GM12891 (cell line): ENCODE results near the gene PIK3CD.

Experiments used
- DNase-seq: peaks from one replicate; pipeline ENCODE4 v3.0.0; 2011; ENCODE audit warnings: low spot score; ENCODE audit not compliant: insufficient read length
- FAIRE-seq: peaks from 2 replicates; lab custom pipeline; 2011; peaks lifted over from hg19 to GRCh38; lab: Jason Lieb, UNC
- PAX5 ChIP-seq: IDR thresholded peaks from 2 replicates; pipeline ENCODE4 v1.6.1; 2011; ENCODE audit warnings: low read length, moderate library complexity, mild to moderate bottlenecking; ENCODE audit not compliant: insufficient read depth, severe bottlenecking
- POLR2A ChIP-seq: IDR thresholded peaks from 2 replicates; pipeline ENCODE4 v1.6.1; 2011; ENCODE audit warnings: low read depth, low read length, control low read depth
- POLR2AphosphoS5 ChIP-seq: IDR thresholded peaks from 2 replicates; pipeline ENCODE4 v1.6.1; 2011; ENCODE audit warnings: low read depth, low read length, control low read depth
- POU2F2 ChIP-seq: IDR thresholded peaks from 2 replicates; pipeline ENCODE4 v1.6.1; 2011; ENCODE audit warnings: low read depth, mild to moderate bottlenecking, control low read depth, low read length, moderate library complexity
- SPI1 ChIP-seq: IDR thresholded peaks from 2 replicates; pipeline ENCODE4 v1.6.1; 2011; ENCODE audit warnings: low read depth, low read length, control low read depth
- TAF1 ChIP-seq: IDR thresholded peaks from 2 replicates; pipeline ENCODE4 v1.6.1; 2011; ENCODE audit warnings: low read depth, low read length, control low read depth

The PIK3CD gene

DNA sequence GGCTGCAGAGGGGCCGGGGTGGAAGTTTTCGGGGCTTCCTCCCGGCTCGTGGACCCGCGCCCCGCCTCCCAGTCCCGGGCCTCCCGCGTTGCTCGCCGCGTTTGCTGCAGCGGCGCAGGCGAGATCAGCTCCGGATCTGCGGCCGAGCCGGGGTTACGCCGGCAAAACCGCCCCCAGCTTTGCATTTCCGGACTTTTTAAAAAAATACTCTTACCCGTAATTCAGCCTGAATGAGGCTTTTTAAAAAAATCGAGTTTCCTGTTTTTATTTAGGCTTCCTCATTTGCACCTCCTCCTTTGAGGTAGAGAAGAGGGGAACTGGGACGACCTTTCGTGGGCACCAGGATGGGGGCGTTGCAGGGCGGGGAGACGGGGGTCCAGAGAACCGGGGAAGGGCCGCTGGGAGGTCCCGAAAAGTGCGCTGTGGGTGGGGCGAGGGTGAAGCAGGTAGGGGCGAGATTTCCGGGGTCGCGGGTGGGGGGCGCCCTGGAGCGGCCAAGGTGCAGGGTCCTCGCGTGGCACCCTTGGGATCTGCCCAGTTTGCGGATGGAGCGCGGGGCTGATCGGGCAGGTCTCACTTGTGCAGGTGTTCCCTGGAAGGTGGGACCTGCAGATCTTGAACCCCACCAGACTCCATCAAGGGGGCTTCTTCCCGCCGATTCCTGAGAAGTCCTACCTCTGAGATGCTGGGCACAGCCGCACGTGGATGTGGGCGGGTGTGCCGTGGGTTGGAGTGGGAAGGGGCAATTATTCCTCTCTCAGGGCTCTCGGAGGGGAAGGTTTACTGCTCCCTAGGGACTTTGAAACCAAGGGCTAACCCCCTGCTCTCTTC is 1.1 kb downstream of the PIK3CD start:
- TF ChIP-seq POLR2A: no peak
- no peak for TF ChIP-seq POU2F2
- no peak for TF ChIP-seq TAF1
- TF ChIP-seq PAX5: no peak
- no peak for TF ChIP-seq POLR2AphosphoS5
- TF ChIP-seq SPI1: peak; percentile 74
- DNase-seq (no peak), FAIRE-seq (peak; percentile 72)

DNA sequence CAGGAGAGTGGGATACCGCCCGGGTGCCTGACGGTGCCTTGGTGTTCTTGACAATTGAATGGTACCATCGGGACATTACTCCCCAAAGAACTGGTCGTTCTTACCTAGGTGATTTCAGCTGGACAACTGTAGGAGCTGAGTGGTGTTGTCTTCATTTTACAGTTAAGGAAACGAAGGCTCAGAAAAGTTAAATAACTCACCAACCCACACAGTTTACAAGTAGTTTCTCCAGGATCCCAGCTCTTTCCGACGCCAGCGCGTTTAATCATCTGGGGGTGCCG is 1.6 kb downstream of the PIK3CD start:
- FAIRE-seq (peak; percentile 54), DNase-seq (no peak)
- no peak for TF ChIP-seq SPI1
- TF ChIP-seq POLR2AphosphoS5: 0 out of 2 replicates have a peak, but pooled peaks have one; percentile 22

DNA sequence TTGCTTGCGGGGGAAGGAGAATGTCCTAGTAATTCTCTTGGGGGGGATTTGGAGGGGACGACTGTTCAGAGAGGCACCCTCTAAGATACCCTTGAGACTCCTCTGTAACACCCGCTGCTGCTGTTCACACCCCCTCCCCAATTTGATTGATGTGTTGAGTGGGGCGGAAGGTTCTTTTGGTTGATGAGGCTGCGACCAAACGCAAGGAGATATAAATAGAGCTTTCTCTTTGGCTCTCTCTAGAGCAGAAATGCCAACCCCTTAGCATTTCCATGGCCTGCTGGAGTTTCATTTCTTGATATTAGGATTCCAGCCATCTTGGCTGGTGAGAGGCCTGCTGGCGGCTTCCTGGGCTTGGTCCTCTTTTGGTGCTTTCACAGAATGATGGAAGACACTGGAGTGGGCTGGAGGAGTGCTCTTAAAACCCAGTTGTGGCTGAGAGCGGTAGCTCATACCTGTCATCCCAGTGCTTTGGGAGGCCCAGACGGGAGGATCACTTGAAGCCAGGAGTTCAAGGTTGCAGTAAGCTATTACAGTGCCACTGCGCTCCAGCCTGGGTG is 2.0 kb downstream of the PIK3CD start:
- FAIRE-seq: no peak
- no peak for DNase-seq
- no peak for TF ChIP-seq POU2F2
- peak; percentile 6; the same call in 1 of the 2 replicates for TF ChIP-seq POLR2A
- TF ChIP-seq SPI1: no peak
- no peak for TF ChIP-seq PAX5
- no peak for TF ChIP-seq TAF1
- no peak for TF ChIP-seq POLR2AphosphoS5

DNA sequence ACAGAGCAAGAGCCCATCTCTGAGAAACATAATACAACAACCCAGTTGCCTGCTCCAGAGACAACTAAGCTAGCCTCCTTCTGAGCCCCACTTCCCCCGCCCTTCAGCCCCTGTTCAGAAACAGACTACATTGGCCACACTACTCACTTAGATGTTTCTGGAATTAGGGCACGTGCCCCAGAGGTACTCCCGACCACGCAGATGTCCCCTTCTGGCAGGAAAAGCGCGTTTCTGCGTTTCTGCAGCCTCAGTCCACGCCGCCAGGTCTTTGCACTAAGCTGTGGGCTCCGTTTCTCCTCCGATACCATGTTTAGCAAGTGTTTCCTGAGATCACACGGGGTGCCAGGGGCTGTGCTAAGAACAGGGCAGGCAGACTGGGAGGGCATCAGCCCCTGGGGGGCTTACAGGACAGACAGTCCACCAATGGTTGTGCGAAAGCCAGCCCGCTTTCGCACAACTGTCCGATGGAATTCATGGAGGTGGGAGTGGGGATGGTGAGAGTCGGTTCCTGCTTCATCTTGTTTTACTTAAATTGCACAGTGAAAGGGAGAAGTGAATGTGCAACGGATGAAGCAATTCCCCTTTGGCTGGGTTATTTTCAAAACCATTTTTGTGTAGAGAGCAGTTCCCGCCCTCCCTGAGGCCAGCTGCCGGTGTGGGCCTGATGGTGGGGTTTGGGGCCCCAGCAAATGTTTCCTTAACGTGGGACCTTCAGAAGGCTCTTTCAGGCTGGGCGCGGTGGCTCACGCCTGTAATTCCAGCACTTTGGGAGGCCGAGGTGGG is 2.7 kb downstream of the PIK3CD start:
- FAIRE-seq (peak; percentile 98), DNase-seq (no peak)
- TF ChIP-seq TAF1 (no peak; the same call in 1 of the 2 replicates), SPI1 (peak; percentile 72)

DNA sequence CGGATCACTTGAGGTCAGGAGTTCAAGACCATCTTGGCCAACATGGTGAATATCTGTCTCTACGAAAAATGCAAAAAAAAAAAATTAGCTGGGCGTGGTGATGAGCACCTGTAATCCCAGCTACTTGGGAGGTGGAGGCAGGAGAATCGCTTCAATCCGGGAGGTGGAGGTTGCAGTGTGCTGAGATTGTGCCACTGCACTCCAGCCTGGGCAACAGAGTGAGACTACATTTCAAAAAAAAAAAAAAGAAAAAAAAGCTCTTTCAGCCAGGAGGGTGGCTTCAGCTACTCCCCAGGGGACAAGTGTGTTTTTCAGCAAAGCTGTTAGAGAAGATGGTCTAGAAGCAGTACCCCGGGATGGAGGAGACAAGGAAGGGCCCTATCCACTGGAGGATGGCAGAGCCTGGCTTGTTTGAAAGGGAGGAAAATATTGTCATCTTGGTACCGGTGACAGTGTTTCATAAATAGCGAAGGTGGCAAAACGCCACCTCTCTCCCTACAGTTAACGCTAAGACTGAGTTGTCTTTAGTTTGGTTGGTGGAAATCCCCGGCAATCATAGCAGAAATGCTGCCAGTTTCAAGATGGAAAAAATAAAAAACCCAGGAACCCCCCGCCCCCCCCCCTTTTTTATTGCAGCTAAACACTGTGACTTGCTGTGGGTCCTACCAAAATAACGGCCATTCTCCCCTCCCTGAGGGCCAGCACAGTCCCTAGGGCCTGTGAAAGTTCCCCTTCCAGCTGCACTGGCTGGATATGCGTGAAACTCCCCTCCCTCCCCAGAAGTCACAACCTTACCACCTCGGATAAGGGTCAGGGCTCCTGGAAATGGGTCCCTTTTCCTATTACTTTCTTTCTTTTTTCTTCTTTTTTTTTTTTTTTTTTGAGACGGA is 3.5 kb downstream of the PIK3CD start:
- no peak for DNase-seq
- peak; percentile 62; the same call in 1 of the 2 replicates for TF ChIP-seq POLR2AphosphoS5
- peak; percentile 63 for TF ChIP-seq TAF1
- no peak for TF ChIP-seq PAX5
- TF ChIP-seq POLR2A: peak; percentile 72
- TF ChIP-seq SPI1: no peak

DNA sequence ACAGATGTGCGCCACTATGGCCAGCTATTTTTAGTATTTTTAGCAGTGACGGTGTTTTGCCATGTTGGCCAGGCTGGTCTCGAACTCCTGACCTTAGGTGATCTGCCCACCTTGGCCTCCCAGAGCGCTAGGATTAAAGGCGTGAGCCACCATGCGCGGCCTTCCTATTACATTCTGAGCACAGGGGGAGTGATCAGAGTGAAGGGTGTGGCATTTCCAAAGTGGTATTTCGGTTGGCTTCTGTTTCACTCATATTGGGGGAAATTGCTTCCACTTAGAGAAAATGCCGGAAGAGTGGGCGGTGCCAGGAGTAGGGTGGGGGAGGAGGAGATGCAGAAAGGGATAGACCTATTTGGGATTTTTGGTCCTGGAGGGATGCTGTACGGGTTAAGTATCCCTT is 4.3 kb downstream of the PIK3CD start:
- DNase-seq: no peak
- peak; percentile 67 for FAIRE-seq
- TF ChIP-seq POLR2A: no peak
- TF ChIP-seq PAX5: no peak
- no peak for TF ChIP-seq TAF1
- no peak for TF ChIP-seq POU2F2
- no peak for TF ChIP-seq SPI1
- no peak for TF ChIP-seq POLR2AphosphoS5

More for the DNA sequence above, 3.5 kb downstream of the PIK3CD start:
- peak; percentile 89 for FAIRE-seq

DNA sequence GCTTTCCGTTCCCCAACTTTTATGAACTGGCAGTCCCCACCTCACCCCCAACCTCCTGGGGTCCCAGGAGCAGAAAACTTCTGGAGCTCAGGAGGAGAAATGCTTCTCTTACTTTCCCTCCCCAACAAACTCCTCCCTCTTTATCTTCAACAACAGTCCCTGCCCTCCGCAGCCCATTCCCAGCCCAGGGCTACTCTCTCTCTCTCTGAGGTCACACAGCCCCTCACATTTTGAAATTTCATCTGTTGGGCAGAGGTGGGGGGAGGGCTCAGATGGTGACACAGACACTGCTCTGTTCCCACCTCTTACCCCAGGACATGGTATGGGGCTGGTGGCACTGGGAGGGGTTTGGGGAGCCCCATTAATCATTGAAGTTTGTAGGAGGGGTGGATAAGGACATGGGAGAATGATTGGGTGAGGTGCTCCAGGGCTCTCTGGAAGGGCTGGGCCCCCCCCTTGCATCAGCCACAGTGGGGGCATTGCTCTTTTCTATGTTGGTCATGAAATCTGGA is 6.0 kb downstream of the PIK3CD start:
- no peak for FAIRE-seq
- no peak for TF ChIP-seq POLR2AphosphoS5
- TF ChIP-seq POLR2A: no peak
- TF ChIP-seq TAF1: no peak
- no peak for TF ChIP-seq SPI1
- TF ChIP-seq POU2F2: no peak
- TF ChIP-seq PAX5: no peak
- DNase-seq: no peak

DNA sequence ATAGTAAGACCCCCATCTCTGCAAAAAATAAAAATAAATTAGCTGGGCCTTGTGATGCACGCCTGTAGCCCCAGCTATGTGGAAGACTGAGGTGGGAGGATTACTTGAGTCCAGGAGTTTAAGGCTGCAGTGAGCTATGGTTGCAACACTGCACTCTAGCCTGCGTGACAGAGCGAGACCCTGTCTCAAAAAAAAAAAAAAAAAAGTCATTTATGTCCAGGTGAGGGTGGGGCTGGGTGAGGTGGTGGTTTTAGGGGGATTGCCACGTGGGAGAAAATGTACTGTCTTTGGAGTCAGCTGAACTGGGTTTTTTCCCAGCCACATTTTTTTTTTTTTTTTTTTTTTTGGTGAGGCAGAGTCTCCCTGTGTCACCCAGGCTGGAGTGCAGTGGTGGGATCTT is 6.7 kb downstream of the PIK3CD start:
- no peak for TF ChIP-seq POLR2A
- no peak for TF ChIP-seq POU2F2
- TF ChIP-seq POLR2AphosphoS5: no peak
- TF ChIP-seq SPI1: no peak
- no peak for TF ChIP-seq PAX5
- no peak for TF ChIP-seq TAF1
- DNase-seq (no peak), FAIRE-seq (peak; percentile 45)

DNA sequence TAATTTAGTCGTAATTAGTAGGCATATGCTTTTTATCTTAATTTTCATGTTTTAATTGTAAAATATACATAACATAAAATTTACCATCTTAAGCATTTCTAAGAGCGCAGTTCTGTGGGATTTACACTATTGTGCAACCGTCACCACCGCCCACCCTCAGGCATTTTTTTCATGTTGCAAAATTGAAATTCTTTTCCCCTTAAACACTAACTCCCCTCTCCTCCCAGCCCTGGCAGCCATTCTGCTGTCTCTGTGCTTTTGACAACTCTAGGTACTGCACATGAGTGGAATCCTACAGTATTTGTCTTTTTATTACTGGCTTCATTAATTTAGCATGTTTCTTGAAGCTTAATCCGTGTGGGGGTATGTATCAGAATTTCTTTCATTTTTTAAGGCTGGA is 7.8 kb downstream of the PIK3CD start:
- no peak for FAIRE-seq
- DNase-seq: no peak
- TF ChIP-seq TAF1 (no peak), POU2F2 (no peak), SPI1 (no peak), PAX5 (no peak), POLR2A (no peak), POLR2AphosphoS5 (no peak)
